Fibroblast of peridontal ligament (primary cell): ENCODE results near the gene MPRIP.
A peak's percentile ranks its signal among the peaks of the same experiment; 100 is the strongest.

ENCODE experiments used
- DNase-seq: peaks from one replicate; pipeline ENCODE4 v3.0.0-alpha.2; 2010; ENCODE audit errors: extremely low read depth

Gene MPRIP

GRCh38 chr17:17214646-17215436, 172.6 kb downstream of the MPRIP start:
- DNase-seq, result no peak

- no peak for DNase-seq
Measured at GRCh38 chr17:17215575-17215974, 173.3 kb downstream of the MPRIP start.

- no peak for DNase-seq
Measured at GRCh38 chr17:17216236-17216635, 174.0 kb downstream of the MPRIP start.

GRCh38 chr17:17216776-17217175, 174.5 kb downstream of the MPRIP start:
- no peak for DNase-seq

GRCh38 chr17:17217995-17218394, 175.7 kb downstream of the MPRIP start:
- no peak for DNase-seq

GRCh38 chr17:17220529-17220928, 178.3 kb downstream of the MPRIP start:
- DNase-seq, result no peak

GRCh38 chr17:17221329-17221728, 179.1 kb downstream of the MPRIP start:
- no peak for DNase-seq

GRCh38 chr17:17223736-17224135, 181.5 kb downstream of the MPRIP start:
- no peak for DNase-seq

- DNase-seq, result no peak
Measured at GRCh38 chr17:17224137-17224536, 181.9 kb downstream of the MPRIP start.

GRCh38 chr17:17225901-17226300, 183.6 kb downstream of the MPRIP start:
- no peak for DNase-seq

GRCh38 chr17:17226451-17227265, 184.4 kb downstream of the MPRIP start:
- no peak for DNase-seq

GRCh38 chr17:17227608-17228520, 185.6 kb downstream of the MPRIP start:
- no peak for DNase-seq

- no peak for DNase-seq
Measured at GRCh38 chr17:17228521-17229279, 186.4 kb downstream of the MPRIP start.

GRCh38 chr17:17229416-17230384, 187.4 kb downstream of the MPRIP start:
- no peak for DNase-seq

- DNase-seq, result no peak
Measured at GRCh38 chr17:17231621-17232302, 189.5 kb downstream of the MPRIP start.

GRCh38 chr17:17232303-17232621, 190.0 kb downstream of the MPRIP start:
- no peak for DNase-seq

- DNase-seq, result peak; percentile 19
Measured at GRCh38 chr17:17235212-17236174, 193.2 kb downstream of the MPRIP start.

- peak; percentile 35 for DNase-seq
Measured at GRCh38 chr17:17236295-17237025, 194.2 kb downstream of the MPRIP start.
